ENCODE measurements around the gene KAT8. TPM values are rescaled to one million over a fixed set of nuclear protein-coding genes. Genes with fewer than 3 reads are reported as not detected.
A peak's percentile ranks its signal among the peaks of the same experiment; 100 is the strongest.

The KAT8 gene
- total RNA-seq, 1 experiment from 2014 or later: 44.9 TPM

DNA sequence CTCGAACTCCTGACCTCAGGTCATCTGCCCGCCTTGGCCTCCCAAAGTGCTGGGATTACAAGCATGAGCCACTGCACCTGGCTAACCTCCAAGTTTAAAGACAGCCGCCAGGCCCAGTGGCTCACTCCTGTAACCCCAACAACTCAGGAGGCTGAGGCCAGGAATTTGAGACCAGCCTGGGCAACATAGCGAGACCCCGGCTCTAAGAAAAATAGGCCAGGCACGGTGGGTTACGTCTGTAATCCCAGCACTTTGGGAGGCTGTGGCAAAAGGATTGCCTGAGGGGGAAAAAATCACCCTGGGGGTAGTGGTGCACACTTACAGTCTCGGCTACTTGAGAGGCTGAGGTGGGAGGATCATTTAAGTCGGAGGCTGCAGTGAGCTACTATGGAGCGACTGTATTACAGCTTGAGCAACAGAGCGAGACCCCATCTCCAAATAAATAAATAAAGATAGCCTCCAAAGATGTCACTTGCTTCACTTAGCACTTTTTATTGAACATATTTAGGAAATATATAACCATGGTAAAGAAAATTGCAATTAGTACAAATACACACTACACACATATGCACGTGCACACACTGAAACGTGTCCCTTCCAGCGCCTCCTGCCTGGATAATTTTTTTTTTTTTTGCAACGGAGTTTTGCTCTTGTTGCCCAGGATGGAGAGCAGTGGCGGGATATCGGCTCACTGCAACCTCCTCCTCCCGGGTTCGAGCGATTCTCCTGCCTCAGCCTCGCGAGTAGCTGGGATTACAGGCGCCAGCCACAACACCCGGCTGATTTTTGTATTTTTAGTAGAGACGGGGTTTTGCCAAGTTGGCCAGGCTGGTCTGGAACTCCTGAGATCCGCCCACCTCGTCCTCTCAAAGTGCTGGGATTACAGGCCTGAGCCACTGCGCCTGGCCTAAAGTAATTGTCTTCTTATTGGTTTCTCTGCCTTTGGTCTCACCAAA lies 10.7 kb upstream of the KAT8 start:
- no peak overlapping the region for H3K4me3 ChIP-seq (replicated peaks in 1 of 2; ENCODE audit: low read depth in 1 of 2, low read length in 2 of 2)
- no peaks in the 10 kb centered on the region for H3K27me3 ChIP-seq (ENCODE audit: insufficient read depth, low read length)
- ChIA-PET RAD21 (ENCODE audit: low non-redundant PET in 1 of 2, low total read pairs in 2 of 2, uncharacterized antibody in 2 of 2, unreplicated experiment in 2 of 2) (no interaction called here), POLR2A (interaction anchor here (1.3 kb wide), 1 partner anchor 11 kb away, joined by 3 read pairs; the partner anchor contains the start of gene KAT8), CTCF (interaction anchor here (0.7 kb wide), 1 partner anchor 9 kb away, joined by 3 read pairs; no protein-coding TSS in a partner anchor)
- TF ChIP-seq CEBPB (IDR thresholded peaks at IDR 0.05; ENCODE audit: low read depth): no peak
- no peak for TF ChIP-seq CBX3 (IDR thresholded peaks at IDR 0.05; ENCODE audit: low read depth)
- no peak for TF ChIP-seq ZFX (IDR thresholded peaks at IDR 0.05)
- TF ChIP-seq ELF1 (IDR thresholded peaks at IDR 0.05; ENCODE audit: borderline replicate concordance, low read depth): no peak
- no peak for TF ChIP-seq ZNF274 (IDR thresholded peaks at IDR 0.05; ENCODE audit: low read depth, low read length)
- no peak overlapping the region for H2AFZ ChIP-seq (ENCODE audit: low read depth, low read length, poor library complexity, severe bottlenecking)
- H3K9me3 ChIP-seq (ENCODE audit: control insufficient read depth in 1 of 2, insufficient read depth in 1 of 2, low read depth in 1 of 2, low read length in 2 of 2): no peaks in the 10 kb centered on the region
- peaks cover 16% of the 10 kb centered on the region for H3K79me2 ChIP-seq (ENCODE audit: insufficient read depth, low read length)
- no peak overlapping the region for H3K9ac ChIP-seq (ENCODE audit: low read length)
- H3K9me2 ChIP-seq (ENCODE audit: insufficient read depth): no peaks in the 10 kb centered on the region
- no peak for ATAC-seq
- H3K4me2 ChIP-seq (ENCODE audit: low read length): peak overlapping the region; percentile 83; the same call in 1 of the 2 replicates
- no peak overlapping the region for H3K27ac ChIP-seq (ENCODE audit: low read depth, low read length)
- no peak for DNase-seq (ENCODE audit: low read depth, low spot score)
- H3K36me3 ChIP-seq (ENCODE audit: control insufficient read depth in 1 of 2, insufficient read depth in 2 of 2, low read length in 2 of 2): peaks cover 10 to 24% of the 10 kb centered on the region in 2 experiments
- H3K4me1 ChIP-seq (ENCODE audit: control insufficient read depth in 1 of 2, insufficient read depth in 2 of 2, low read length in 2 of 2): peaks cover 10 to 27% of the 10 kb centered on the region in 2 experiments; a peak in 3 of 4 replicates
- no peaks in the 10 kb centered on the region for H4K20me1 ChIP-seq (ENCODE audit: insufficient read depth)
- no TSS peak for BruUV-seq (replicated peaks)
- intact Hi-C loops (cut with micrococcal nuclease): loop anchor here (5.0 kb wide), 1 partner anchor 336 kb away; the partner anchor contains the start of gene ZNF843

DNA sequence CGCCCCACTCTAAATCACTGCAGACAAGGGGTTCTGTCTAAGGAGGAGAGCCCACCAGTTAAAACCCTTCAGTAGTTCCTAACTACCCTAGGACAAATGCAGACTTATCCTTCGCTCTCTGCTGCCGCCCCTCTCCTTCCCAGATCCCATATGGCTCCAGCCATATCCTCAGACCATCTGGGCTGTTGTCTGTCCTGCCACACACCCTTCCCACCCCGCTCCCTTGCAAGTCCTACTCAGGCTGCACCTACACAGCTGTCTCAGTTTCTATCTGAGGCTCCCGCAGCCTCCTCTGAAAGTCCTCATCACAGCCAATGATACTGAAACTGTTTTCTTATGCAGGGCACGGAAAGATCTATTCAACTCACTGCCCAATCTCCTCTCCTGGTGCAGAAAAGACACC lies 10.0 kb upstream of the KAT8 start:
- CTCF ChIA-PET: interaction anchor here (0.7 kb wide), 1 partner anchor 9 kb away, joined by 3 read pairs; no protein-coding TSS in a partner anchor
- peak overlapping the region; percentile 83 to 98 for H3K4me3 ChIP-seq (replicated peaks in 1 of 2; ENCODE audit: low read depth in 1 of 2, low read length in 2 of 2)

More for the DNA sequence above, 10.0 kb upstream of the KAT8 start:
- no peaks in the 10 kb centered on the region for H3K9me3 ChIP-seq (ENCODE audit: control insufficient read depth in 1 of 2, insufficient read depth in 1 of 2, low read depth in 1 of 2, low read length in 2 of 2)
- BruUV-seq (replicated peaks): no TSS peak
- RAD21 ChIA-PET (ENCODE audit: low non-redundant PET in 1 of 2, low total read pairs in 2 of 2, uncharacterized antibody in 2 of 2, unreplicated experiment in 2 of 2): no interaction called here
- H3K4me1 ChIP-seq (ENCODE audit: control insufficient read depth in 1 of 2, insufficient read depth in 2 of 2, low read length in 2 of 2): peaks cover 10 to 26% of the 10 kb centered on the region in 2 experiments; a peak in 3 of 4 replicates
- peaks cover 11 to 31% of the 10 kb centered on the region in 2 experiments for H3K36me3 ChIP-seq (ENCODE audit: control insufficient read depth in 1 of 2, insufficient read depth in 2 of 2, low read length in 2 of 2)
- no peaks in the 10 kb centered on the region for H3K9me2 ChIP-seq (ENCODE audit: insufficient read depth)
- no peak overlapping the region for H2AFZ ChIP-seq (ENCODE audit: low read depth, low read length, poor library complexity, severe bottlenecking)
- peak overlapping the region; percentile 83 for H3K4me2 ChIP-seq (ENCODE audit: low read length)
- H3K9ac ChIP-seq (ENCODE audit: low read length): peak overlapping the region; percentile 90; the same call in 1 of the 2 replicates
- H4K20me1 ChIP-seq (ENCODE audit: insufficient read depth): no peaks in the 10 kb centered on the region
- H3K27ac ChIP-seq (ENCODE audit: low read depth, low read length): no peak overlapping the region
- TF ChIP-seq POLR2AphosphoS5 (IDR thresholded peaks at IDR 0.05; ENCODE audit: low read depth, low read length) (no peak), CBX3 (IDR thresholded peaks at IDR 0.05; ENCODE audit: low read depth) (no peak)
- TF ChIP-seq, protein P1, sequence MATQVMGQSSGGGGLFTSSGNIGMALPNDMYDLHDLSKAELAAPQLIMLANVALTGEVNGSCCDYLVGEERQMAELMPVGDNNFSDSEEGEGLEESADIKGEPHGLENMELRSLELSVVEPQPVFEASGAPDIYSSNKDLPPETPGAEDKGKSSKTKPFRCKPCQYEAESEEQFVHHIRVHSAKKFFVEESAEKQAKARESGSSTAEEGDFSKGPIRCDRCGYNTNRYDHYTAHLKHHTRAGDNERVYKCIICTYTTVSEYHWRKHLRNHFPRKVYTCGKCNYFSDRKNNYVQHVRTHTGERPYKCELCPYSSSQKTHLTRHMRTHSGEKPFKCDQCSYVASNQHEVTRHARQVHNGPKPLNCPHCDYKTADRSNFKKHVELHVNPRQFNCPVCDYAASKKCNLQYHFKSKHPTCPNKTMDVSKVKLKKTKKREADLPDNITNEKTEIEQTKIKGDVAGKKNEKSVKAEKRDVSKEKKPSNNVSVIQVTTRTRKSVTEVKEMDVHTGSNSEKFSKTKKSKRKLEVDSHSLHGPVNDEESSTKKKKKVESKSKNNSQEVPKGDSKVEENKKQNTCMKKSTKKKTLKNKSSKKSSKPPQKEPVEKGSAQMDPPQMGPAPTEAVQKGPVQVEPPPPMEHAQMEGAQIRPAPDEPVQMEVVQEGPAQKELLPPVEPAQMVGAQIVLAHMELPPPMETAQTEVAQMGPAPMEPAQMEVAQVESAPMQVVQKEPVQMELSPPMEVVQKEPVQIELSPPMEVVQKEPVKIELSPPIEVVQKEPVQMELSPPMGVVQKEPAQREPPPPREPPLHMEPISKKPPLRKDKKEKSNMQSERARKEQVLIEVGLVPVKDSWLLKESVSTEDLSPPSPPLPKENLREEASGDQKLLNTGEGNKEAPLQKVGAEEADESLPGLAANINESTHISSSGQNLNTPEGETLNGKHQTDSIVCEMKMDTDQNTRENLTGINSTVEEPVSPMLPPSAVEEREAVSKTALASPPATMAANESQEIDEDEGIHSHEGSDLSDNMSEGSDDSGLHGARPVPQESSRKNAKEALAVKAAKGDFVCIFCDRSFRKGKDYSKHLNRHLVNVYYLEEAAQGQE (IDR thresholded peaks at IDR 0.05; ENCODE audit: low read depth): no peak
- TF ChIP-seq, protein P2, sequence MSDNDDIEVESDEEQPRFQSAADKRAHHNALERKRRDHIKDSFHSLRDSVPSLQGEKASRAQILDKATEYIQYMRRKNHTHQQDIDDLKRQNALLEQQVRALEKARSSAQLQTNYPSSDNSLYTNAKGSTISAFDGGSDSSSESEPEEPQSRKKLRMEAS (IDR thresholded peaks at IDR 0.05): no peak
- no peak for ATAC-seq
- no peaks in the 10 kb centered on the region for H3K27me3 ChIP-seq (ENCODE audit: insufficient read depth, low read length)
- intact Hi-C loops (cut with micrococcal nuclease): loop anchor here (5.0 kb wide), 1 partner anchor 335 kb away; the partner anchor contains the start of gene ZNF843
- POLR2A ChIA-PET: interaction anchor here (1.3 kb wide), 1 partner anchor 10 kb away, joined by 3 read pairs; the partner anchor contains the start of gene KAT8
- DNase-seq (ENCODE audit: low read depth, low spot score): no peak
- peaks cover 16% of the 10 kb centered on the region for H3K79me2 ChIP-seq (ENCODE audit: insufficient read depth, low read length)
